DOHH2 (cell line): ENCODE results near the gene EGLN1.

ENCODE experiments used
- H3F3A ChIP-seq: fragments of 200-600 bp; sonication (generic), shearing (Covaris generic); 2 replicates; pipeline ENCODE4 v1.6.0; 2016; ENCODE audit warnings: antibody characterized with exemption, mild to moderate bottlenecking; ENCODE audit not compliant: control insufficient read depth, insufficient read depth
- H3K27ac ChIP-seq: fragments of 200-600 bp; sonication (generic); 2 replicates; pipeline ENCODE4 v1.5.1; 2014; ENCODE audit warnings: low read depth, mild to moderate bottlenecking, low read length, moderate library complexity
- H3K27me3 ChIP-seq: fragments of 200-600 bp; sonication (generic); 2 replicates; pipeline ENCODE4 v1.6.1; 2014; ENCODE audit warnings: mild to moderate bottlenecking, low read length, mixed read lengths; ENCODE audit not compliant: control insufficient read depth
- H3K36me3 ChIP-seq: fragments of 200-600 bp; sonication (generic); 2 replicates; pipeline ENCODE4 v1.6.1; 2014; ENCODE audit warnings: mild to moderate bottlenecking, low read length, moderate library complexity, mixed read lengths; ENCODE audit not compliant: control insufficient read depth
- H3K4me1 ChIP-seq: fragments of 200-600 bp; sonication (generic); 2 replicates; pipeline ENCODE4 v1.6.1; 2014; ENCODE audit warnings: mild to moderate bottlenecking, low read length, mixed read lengths; ENCODE audit not compliant: control insufficient read depth
- H3K4me2 ChIP-seq: fragments of 200-600 bp; sonication (generic); 2 replicates; pipeline ENCODE4 v1.6.0; 2014; ENCODE audit warnings: mild to moderate bottlenecking, low read length, moderate library complexity
- H3K4me3 ChIP-seq: fragments of 200-600 bp; sonication (generic); 2 replicates; pipeline ENCODE4 v1.5.1; 2014; ENCODE audit warnings: mild to moderate bottlenecking, low read length, mixed read lengths
- H3K79me2 ChIP-seq: fragments of 200-600 bp; sonication (generic); 2 replicates; pipeline ENCODE4 v1.6.1; 2014; ENCODE audit warnings: mild to moderate bottlenecking, low read length, mixed read lengths; ENCODE audit not compliant: control insufficient read depth
- H3K9me2 ChIP-seq: fragments of 200-600 bp; sonication (generic); replicated peaks from 2 replicates; pipeline ENCODE4 v1.6.1; 2014; ENCODE audit warnings: mild to moderate bottlenecking, low read length, mixed read lengths; ENCODE audit not compliant: control insufficient read depth
- H3K9me3 ChIP-seq: fragments of 200-600 bp; sonication (generic); 2 replicates; pipeline ENCODE4 v1.6.1; 2014; ENCODE audit warnings: antibody characterized with exemption, low read length, mixed read lengths; ENCODE audit not compliant: control insufficient read depth, insufficient read depth
- H4K20me1 ChIP-seq: fragments of 200-600 bp; sonication (generic); 2 replicates; pipeline ENCODE4 v1.6.0; 2014; ENCODE audit warnings: low read depth, mild to moderate bottlenecking, antibody characterized with exemption, low read length, moderate library complexity; ENCODE audit not compliant: control insufficient read depth, insufficient read depth
- EZH2phosphoT487 ChIP-seq: fragments of 200-600 bp; sonication (generic); IDR thresholded peaks from 2 replicates; pipeline ENCODE4 v1.6.1; 2017; ENCODE audit warnings: borderline replicate concordance, mild to moderate bottlenecking, antibody characterized with exemption, low read length, moderate library complexity, mixed read lengths
- TF ChIP-seq, protein P1 (sequence below): fragments of 200-600 bp; sonication (generic); IDR thresholded peaks from one replicate; pipeline ENCODE4 v1.5.1; 2014; ENCODE audit warnings: antibody characterized with exemption, mild to moderate bottlenecking, low read depth, low read length; ENCODE audit not compliant: poor library complexity, severe bottlenecking

The EGLN1 gene

DNA sequence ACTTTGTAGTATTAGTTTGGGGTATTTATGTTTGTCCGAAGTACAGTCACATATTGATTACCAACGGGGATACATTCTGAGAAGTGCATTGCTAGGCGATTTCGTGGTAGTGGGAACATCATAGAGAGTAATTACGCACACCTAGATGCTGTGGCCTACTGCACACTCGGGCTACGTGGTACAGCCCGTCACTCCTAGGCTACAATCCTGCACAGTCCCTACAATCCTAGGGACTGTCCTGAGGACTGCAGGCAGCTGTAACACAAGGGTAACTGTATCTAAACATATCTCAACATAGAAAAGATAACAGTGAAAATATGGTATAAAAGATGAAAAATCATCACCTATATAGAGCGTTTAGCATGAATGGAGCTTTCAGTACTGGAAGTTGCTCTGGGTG is 103.0 kb downstream of the EGLN1 start:
- H3K79me2 ChIP-seq = no peaks in the 10 kb centered on the region
- no peaks in the 10 kb centered on the region for H3K36me3 ChIP-seq
- no peaks in the 10 kb centered on the region for H3K9me2 ChIP-seq
- H3K9me3 ChIP-seq = no peaks in the 10 kb centered on the region
- H3F3A ChIP-seq = no peaks in the 10 kb centered on the region
- no peaks in the 10 kb centered on the region for H3K27me3 ChIP-seq
- no peak overlapping the region for H3K27ac ChIP-seq
- H3K4me3 ChIP-seq = no peak overlapping the region
- no peak for TF ChIP-seq EZH2phosphoT487
- TF ChIP-seq, protein P1, sequence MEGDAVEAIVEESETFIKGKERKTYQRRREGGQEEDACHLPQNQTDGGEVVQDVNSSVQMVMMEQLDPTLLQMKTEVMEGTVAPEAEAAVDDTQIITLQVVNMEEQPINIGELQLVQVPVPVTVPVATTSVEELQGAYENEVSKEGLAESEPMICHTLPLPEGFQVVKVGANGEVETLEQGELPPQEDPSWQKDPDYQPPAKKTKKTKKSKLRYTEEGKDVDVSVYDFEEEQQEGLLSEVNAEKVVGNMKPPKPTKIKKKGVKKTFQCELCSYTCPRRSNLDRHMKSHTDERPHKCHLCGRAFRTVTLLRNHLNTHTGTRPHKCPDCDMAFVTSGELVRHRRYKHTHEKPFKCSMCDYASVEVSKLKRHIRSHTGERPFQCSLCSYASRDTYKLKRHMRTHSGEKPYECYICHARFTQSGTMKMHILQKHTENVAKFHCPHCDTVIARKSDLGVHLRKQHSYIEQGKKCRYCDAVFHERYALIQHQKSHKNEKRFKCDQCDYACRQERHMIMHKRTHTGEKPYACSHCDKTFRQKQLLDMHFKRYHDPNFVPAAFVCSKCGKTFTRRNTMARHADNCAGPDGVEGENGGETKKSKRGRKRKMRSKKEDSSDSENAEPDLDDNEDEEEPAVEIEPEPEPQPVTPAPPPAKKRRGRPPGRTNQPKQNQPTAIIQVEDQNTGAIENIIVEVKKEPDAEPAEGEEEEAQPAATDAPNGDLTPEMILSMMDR = no peak
- no peaks in the 10 kb centered on the region for H4K20me1 ChIP-seq
- no peaks in the 10 kb centered on the region for H3K4me1 ChIP-seq
- H3K4me2 ChIP-seq = no peak overlapping the region

DNA sequence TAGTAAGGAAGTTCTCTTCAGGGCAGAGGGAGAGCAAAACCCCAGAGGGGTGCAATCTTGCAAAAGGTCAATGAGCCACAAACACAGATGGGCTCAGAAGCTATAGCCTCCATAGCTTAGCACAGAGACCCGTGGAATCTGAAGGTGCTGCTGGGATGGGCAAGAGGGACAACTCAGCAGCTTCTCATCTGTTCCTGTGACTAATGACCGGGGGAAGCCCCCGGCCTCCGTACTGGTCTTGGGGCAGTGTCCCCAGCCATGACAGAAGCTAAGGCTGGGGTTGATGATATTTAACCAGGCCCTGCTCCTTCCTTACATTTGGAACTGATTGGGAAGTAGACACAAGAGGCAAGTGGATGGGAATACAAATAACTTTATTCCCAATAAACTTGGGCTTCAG is 103.5 kb downstream of the EGLN1 start:
- TF ChIP-seq EZH2phosphoT487 = no peak
- TF ChIP-seq, protein P1 = no peak
- Histone ChIP-seq H3K27ac (no peak overlapping the region), H3K27me3 (no peaks in the 10 kb centered on the region), H3K79me2 (no peaks in the 10 kb centered on the region), H3K4me3 (no peak overlapping the region), H3K36me3 (no peaks in the 10 kb centered on the region), H3K9me2 (no peaks in the 10 kb centered on the region), H3K9me3 (no peaks in the 10 kb centered on the region), H3K4me1 (no peaks in the 10 kb centered on the region), H3K4me2 (no peak overlapping the region), H3F3A (no peaks in the 10 kb centered on the region), H4K20me1 (no peaks in the 10 kb centered on the region)

DNA sequence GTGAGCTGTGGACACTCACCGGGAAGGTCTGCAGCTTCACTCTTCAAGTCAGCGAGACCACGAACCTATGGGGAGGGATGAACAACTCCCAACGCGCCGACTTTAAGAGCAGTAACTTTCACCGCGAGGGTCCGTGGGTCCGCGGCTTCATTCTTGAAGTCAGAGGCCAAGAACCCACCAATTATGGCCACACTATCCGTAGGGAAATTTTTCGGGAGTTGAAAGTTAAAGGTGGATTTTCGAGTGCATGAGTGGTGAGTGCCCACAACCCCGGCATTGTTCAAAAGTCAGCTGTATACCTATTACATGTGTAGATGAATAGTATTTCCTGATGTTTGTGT is 104.1 kb downstream of the EGLN1 start:
- Histone ChIP-seq H4K20me1 (no peaks in the 10 kb centered on the region), H3K4me2 (no peak overlapping the region), H3K9me3 (no peaks in the 10 kb centered on the region), H3K9me2 (no peaks in the 10 kb centered on the region), H3K27ac (no peak overlapping the region), H3K36me3 (no peaks in the 10 kb centered on the region), H3K4me1 (no peaks in the 10 kb centered on the region), H3F3A (no peaks in the 10 kb centered on the region), H3K4me3 (no peak overlapping the region), H3K79me2 (no peaks in the 10 kb centered on the region), H3K27me3 (no peaks in the 10 kb centered on the region)
- no peak for TF ChIP-seq EZH2phosphoT487
- TF ChIP-seq, protein P1 = no peak
